ENCODE measurements around the gene EMX1. TPM values are rescaled to one million over a fixed set of nuclear protein-coding genes. Genes with fewer than 3 reads are reported as not detected.

Gene EMX1
- polyA plus RNA-seq, 4 donors: 44.8 to 76.8 (median 52.2) TPM

DNA sequence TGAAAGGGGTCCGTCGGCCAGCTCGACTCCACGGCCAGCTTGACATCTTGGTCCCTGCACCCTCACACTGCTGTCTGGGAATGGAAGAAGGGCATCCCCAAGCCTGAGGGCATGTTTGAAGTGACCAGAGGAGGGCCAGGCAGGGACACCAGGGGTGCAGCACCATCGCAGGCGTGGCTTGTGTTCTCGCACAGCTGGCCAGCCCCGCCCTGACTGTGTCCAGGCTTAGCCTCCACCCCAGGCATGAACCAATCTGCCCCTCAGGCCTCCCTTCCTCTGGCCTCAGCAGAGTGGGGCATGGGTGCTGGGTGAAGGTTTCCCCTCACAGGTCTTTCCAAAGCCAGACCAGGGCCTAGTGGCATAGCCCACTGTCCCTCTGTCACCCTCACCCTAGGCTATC is 25.0 kb downstream of the EMX1 start:
- no peak for DNase-seq (ENCODE audit: low read depth in 4 of 4, low spot score in 2 of 4)

DNA sequence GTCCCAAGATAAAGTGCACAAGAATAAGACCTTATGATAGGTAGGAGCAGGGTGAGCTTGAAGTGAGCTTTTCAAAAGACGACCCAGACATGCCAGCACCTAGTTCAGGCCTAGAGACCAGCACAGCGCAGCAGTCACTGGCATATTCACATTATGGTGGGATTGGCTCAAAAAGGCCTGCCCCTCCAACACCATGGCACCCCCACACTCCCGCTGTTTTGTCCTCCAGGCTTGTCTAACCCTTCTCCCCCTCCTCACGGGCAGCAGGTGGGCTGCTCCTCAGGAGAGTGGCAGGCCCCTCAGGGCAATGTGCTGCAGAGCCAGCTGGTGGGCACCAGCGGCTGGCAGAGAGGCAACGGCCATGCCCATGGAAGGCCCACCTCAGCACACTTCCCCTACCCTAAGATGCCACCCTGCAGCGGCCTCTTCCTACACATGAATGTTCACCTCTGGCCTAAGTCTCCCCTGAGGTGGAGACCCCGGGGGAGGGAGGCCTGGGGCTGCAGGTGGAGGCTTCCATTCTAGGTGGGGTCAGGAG is 25.6 kb downstream of the EMX1 start:
- no peak for DNase-seq (ENCODE audit: low read depth in 4 of 4, low spot score in 2 of 4)

DNA sequence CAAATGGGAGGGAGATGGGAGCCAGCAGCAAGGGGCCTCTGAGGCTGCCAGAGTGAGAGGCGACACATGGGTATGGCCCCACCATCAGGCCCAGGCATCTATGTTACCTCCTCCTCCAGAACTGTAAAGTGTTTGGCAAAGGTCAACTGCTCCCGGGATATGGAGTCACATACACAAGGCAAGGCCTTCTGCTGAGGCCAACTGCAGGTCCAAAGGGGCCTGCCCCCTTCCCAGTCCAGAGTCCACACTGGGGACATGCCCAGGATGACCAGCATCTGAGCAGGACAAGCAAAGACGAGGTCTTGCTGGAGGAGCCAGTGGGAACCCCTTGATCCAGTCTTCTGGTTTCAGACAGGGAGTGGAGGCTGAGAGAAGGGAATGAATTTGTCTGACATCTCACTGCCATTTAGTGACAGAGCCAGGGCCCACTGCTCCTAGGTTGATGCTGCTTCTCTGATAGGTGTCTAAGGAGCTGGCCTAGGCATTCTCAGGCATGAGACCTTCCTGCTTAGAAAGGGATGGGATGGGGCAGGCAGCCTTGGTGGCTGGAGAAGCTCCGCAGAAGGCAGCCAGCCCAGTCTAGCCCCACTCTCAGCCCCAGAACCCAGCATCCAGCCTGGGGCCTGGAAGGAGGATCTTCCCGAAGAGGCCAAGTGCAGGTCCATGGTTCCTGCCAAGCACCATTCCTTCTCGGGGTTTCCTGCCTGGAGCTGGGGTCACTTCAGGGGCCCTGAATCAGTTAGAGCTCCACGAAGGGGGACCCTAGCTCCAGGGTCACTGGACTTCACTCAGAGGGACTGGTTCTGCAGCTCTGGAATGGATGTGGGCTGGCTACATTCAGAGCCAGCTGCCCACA is 26.4 kb downstream of the EMX1 start:
- no peak for DNase-seq (ENCODE audit: low read depth in 4 of 4, low spot score in 2 of 4)

DNA sequence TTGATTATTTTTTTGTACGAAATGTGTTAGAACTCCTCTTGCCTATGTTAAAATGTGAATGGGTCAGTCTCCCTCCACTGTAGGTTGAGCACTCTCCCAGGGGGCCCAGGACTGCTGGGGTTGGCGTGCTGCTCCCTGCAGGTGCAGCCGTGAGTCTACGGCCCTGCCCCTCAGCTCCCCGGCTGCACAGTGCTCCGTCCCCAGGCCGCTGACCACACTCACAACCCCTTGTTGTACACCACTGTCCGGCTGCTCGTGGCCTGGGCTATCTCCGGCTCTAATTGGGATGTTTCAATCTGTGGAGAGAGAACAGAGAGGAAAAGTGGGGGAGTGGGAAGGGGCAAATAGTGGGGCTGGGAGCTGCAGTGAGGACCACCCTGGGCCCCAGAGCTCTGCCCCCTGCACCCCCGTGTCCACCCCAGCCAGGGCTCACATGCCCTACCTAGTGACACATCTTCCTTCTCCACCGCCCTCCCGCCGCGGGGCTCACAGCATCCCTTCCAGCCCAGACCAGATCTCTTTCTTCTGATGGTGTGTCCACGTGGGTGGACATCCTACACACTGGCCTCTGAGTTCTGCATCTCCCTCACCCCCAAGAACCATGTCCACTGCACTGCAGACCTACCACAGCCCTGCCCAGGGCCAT is 27.6 kb downstream of the EMX1 start:
- DNase-seq (ENCODE audit: low read depth in 4 of 4, low spot score in 2 of 4): no peak

DNA sequence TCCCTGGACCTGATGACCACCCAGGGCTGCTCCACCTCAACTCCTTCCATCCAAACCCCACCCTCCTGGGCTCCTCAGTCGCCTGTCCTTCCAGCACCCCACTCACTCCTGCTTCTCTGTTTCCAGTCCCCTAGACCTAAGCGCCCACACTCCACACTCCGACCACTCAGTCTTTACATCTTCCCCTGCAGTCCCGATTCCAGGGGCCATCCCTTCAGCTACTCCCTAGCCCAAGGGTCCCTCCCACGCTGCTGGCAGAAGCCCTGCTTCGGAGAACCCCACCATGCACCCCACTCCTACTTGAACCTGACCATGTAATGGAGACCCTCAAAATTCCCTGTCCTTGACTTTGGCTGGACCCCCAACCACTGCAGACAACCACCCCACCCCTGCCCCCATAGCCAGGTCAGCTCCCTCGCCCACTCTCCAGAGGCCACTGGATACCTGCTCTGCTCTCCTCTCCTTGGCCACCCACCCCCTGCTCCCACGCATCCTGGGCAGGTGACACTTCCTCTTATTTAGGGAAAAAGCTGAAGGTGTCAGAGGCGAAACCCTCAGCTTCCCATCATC is 28.2 kb downstream of the EMX1 start:
- DNase-seq (ENCODE audit: low read depth in 4 of 4, low spot score in 2 of 4): no peak

DNA sequence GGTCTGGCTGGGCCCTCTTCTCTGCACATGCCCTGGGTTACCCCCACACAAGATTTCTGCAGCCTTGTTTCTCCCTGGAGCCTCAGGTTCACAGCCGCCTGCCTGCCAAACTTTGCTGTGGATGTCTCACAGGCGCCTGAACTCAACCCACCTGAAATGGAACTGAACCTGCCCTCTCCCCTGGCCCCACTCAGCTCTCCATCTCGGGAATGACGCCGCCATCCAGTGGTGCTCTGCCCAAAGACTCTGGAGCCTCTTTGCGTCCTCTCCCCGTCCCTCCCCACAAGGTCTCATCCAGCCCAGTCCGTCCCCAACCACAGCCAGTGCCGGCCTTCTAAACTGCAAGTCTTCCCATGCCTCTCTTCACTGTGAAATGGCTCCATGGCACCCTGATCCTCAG is 29.1 kb downstream of the EMX1 start:
- no peak for DNase-seq (ENCODE audit: low read depth in 4 of 4, low spot score in 2 of 4)

DNA sequence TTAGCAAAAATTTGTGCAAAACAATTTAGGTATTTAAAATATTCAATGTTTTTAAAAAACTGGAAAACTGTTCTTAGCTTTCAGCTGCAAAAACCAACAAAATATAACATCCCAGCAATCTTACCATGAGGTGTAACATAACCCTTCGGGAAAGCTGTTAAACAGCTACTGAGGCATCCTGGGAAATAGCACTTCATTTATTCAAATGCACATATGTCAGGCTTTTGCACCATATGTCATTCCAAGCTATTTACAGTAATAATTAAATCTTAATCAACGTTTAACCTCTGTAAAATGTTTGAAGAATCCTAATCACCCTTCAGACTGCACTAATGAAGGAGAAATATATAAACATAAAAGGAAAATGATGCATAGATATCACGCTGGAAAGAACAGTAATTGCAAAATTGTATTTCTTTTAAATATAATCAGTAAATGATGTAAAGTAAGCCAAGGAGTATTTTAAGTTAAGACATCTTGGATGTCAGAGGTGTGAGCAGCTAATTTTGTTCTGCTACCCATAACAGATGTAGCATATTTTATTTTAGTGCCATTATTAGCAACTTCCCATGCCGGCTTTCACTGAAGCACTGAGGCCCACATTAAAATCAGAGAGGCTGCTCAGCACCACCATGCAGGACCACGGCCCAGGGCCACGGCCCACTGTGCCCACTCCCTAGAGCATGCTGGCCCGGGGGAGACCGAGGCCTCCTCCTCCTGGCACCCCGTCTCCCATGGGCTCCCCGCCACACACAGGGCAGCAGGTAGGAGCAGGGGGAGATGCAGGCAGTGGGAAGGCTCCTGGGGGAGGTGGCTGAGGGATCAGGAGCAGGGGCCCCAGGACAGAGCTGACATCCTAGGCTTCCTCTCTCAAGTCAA is 30.9 kb downstream of the EMX1 start:
- no peak for DNase-seq (ENCODE audit: low read depth in 4 of 4, low spot score in 2 of 4)

DNA sequence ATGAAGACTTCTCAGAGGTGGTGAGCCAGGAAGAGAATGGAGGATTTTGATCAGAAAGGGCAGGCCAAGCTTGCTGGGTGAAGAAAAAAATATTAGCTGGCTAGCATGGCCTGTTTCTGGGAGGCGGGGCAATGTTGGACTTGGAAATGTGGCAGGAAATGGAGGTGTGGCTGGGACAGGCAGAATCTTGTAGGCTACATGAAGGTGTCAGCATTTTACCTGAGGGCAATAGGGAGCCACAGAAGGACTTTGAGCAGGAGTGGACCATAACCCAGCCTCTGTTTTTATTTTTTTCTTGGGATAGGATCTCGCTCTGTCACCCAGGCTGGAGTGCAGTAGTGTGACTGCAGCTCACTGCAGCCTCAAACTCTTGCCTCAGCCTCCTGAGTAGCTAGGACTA is 31.7 kb downstream of the EMX1 start:
- DNase-seq (ENCODE audit: low read depth in 4 of 4, low spot score in 2 of 4): no peak

DNA sequence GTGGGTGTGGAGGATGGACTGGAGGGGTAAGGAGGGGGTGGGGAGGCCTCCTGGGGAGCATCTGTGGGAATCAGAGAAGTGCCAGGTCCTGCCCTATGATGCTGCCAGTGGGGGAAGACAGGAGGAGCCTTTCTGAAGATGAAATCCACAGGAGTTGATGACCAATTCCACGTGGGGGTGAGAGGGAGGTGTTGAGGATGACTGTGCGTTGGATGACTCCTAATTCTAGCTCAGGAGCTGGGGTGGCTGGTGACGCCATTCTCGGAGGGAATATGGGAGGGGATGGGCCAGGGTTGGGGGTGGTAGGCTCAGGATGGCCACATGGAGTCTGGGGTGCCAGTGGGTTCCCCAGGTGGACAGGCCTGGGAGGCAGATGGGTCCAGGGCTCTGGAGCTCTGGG is 32.3 kb downstream of the EMX1 start:
- DNase-seq (ENCODE audit: low read depth in 4 of 4, low spot score in 2 of 4): no peak

DNA sequence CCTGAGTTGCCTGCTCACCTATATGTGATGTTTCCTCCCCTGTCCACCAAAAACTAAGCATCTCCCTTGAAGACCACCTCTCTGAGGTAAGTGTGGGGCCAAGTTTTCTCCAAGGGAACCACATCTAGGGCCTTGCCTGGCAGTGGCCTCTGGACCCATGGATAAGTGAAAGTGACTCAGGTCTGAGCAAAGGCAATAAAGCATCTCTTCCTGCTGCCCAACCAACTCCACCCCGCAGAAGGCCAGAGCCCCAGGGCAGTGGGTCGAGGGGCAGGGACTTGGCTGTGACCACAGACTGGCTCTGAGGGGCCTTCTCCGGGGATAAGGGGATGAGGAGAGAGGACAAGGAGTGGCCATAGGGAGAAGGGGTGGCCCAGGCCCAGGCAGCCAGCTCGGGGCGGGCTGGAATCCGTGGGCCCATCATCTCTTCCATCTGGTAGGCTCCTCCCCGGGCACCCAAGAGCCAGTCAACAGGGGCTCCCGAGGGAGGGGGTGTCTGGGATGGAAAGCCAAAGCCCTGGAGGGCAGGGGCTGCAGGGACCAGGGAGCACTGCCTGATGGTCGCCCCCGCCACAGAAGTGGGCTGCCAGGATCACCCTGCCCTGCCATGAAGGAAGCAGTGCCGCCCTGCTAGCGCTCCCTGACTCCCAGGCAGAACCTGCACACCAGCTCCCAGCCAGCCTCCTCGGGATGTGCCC is 33.4 kb downstream of the EMX1 start:
- no peak for DNase-seq (ENCODE audit: low read depth in 4 of 4, low spot score in 2 of 4)

DNA sequence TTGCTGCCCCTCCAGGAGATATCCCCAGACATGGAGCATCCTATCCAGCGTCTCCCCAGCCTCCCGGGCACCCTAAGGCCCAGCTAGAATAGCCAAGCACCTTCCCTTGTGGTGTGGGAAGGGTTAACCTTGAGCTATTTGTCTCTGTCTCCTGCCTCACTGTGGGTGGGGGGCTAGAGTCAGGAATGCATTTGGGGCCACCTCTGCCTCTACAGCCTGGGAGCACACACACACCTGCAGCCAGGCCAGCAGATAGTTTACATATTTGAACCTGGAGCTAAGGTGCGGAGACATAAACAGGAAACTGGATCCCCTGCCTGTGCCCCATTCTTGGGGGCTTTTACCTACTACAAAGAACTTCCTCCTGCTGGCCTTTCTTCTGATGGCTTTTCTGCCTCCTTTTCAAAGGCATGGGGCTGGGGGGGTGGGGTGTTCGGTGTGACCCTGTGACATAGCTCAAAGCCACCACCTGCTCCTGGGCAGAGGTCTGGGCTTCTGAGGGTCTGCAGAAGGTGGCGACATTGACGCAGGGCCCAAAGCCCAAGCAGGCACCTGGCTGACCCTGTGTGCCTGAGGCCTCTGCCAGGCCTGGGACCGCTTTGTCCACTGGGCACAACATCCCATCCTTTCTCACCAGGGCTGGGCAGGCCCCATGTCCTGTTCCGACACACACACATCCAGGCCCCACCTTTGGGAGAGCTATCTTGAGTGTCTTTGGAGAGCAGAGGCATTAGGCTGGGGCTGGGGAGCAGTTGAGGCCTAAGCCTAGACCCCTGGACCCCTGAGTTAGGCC is 34.2 kb downstream of the EMX1 start:
- DNase-seq (ENCODE audit: low read depth in 4 of 4, low spot score in 2 of 4): no peak

DNA sequence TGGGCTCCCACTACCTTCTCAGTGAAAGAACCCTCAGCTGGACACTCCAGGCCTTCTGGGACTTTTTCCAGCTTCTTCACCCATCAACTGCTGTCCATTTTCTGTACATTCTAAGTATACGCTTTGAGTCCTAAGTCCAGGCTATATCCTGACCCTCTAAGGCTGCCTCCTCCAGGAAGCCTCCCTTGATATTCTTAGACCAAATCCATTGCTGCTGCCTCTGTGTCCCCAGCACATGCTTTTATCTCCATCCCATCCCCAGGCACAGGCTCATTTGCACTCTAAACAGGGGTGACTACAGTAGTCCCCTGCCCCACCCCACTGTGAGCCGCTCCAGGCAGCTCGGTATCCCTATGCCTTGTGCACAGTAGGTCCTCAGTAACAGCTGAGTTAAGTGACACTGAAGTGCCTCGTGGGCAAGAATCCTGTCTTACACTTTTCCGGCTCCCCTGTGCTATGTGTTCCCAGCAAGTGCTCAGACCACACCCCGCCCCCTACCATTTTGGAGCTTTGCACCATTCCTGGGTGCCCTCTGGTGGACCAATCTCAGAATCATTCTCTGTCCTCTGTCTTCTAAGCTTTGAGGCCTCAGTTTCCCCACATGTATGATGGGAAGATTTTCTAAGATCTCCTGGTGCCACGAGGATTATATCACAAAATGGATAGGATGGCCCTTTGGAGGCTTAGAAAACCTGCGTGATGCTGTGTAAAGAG is 34.9 kb downstream of the EMX1 start:
- DNase-seq (ENCODE audit: low read depth in 4 of 4, low spot score in 2 of 4): no peak

DNA sequence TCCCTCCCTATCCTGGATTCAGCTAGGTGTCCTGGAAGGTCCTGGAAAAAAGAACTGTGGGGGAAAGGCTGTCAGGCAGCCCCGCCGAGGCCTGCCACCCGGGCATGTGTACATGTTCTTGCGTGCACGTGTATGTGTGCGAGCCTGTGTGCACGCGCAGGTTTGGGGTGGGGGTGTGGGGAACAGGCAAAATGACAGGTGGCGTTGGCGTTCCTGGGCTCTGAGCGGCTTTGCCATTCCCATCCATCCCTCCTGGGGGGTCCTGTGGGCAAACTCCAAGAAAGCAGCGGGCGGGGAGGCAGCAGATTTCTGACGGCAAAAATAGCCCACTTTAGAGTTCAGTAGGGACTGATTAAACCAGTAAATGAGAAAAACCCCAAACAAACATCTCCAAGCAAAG is 35.6 kb downstream of the EMX1 start:
- no peak for DNase-seq (ENCODE audit: low read depth in 4 of 4, low spot score in 2 of 4)

DNA sequence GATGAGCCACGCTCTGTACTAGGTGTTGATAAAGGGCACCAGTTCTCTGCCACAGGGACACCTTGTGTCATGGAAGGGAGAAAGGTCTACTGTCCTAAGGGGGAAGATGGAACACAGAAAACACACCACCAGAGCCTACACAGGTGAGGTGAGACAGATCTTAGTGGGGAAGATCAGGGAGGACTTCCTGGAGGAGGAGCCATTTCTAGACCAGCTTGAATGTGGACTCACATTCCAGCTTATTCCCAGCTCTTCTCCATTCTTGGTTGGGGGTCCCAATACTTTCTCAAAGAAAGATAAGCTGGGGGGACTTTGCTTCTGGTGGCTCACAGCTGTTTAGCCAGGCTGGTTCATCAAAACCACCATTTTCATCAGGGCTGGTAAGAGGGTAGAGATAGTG is 36.2 kb downstream of the EMX1 start:
- no peak for DNase-seq (ENCODE audit: low read depth in 4 of 4, low spot score in 2 of 4)

DNA sequence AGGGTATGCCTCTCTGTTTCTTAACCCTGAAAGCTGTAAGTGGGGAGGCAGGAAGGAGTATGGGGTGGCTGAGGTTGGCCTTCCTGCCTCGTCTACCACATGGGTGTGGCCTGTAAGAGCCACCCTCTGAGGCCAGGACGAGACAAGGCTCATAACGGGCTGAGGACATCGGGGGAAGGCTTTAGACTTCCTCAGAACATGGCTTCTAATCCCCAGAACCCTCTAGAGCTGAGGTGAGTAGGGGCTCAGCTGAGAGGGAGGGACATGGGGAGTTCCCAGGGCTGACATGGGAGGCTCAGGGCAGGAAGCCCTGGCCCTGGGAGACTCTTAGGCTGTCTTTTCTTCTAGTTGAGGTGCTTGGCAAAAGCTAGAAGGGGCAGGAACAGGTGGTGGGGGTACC is 36.7 kb downstream of the EMX1 start:
- no peak for DNase-seq (ENCODE audit: low read depth in 4 of 4, low spot score in 2 of 4)

DNA sequence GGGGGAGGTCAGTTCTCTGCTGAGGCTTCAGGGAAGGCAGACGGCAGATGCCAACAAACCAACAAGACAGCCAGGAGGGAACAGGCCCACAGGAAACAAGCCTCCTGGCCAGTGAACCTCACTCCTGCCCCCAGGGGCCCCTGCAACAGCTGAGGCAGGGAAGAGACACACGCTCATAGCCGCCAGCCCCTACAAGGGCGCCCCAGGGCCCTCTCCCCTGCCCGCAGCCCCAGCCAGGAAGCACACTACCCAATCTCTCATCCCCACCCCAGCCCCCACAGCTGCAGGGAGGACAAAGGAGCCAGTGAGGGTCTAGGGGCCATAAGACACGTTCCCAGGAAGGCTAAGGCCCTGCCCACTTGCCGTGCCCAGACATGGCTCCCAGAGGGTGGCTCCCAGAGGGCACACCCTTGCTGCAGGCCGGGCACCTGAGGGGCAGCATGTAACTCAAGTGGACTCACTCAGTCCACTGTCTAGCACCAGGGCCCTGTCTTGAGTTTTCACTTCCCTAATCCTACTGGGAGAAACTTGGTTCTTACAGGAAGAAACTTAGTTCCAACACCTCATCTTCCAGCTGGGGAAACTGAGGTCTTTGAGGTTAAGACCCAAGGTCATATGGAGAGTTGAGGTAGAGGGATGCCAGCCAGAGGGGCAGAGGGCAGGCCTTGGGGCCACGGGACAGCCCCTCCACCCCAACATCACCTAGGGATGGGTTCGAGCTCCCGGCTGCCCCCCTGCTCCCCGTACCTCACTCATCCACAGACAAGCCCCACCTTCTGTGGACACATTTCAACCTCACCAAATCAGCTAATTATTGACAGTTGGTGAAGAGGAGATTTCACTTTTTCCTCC is 37.3 kb downstream of the EMX1 start:
- DNase-seq (ENCODE audit: low read depth in 4 of 4, low spot score in 2 of 4): no peak

DNA sequence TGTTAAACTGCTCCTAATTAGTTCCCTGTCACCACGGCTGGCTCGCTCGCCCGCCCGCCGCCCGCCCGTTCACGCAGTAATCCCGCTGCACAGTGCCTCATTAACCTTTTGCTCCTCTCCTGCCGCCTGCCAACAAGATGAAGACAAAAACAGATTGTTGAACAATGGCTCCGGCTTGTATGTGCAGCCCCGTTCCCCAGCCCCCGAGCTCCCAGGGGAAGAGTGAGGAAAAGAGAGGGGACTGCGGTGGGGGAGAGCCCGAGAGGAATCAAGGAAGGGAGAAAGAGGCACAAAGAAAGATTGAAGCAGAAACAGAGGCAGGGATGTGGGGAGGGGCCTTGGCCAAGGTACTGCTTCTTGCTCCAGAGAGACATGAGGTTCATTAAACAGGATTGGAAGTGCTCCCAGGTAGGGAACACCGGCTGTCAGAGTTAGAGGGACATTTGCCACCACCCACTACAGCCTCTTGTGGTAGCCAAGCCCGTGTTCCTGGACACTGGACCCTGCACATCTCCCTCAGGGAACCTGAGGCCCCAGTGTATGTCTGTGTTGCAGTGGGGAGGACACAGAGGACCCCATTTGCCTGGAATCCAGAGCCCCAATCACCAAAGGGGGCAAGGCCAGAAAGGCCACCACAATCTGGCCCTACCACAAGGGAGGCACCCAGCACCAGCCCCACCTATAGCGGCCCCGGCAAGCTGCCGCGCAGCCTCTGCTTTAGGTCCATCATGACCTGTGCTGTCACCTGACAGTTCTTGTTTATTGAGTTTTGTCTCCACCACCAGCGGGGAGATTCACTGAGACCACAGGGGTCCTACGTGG is 38.1 kb downstream of the EMX1 start:
- DNase-seq (ENCODE audit: low read depth in 4 of 4, low spot score in 2 of 4): no peak

All from left renal cortex interstitium (tissue), 4 donors.